GM19324 (cell line): ENCODE results near the gene KCTD12.

Source experiments
- ATAC-seq: cut with Tn5 transposase; IDR thresholded peaks from one replicate; pipeline ENCODE4 v1.9.1; 2021; ENCODE audit warnings: mild to moderate bottlenecking, moderate library complexity; ENCODE audit not compliant: unreplicated experiment, low FRiP score

Gene KCTD12

DNA sequence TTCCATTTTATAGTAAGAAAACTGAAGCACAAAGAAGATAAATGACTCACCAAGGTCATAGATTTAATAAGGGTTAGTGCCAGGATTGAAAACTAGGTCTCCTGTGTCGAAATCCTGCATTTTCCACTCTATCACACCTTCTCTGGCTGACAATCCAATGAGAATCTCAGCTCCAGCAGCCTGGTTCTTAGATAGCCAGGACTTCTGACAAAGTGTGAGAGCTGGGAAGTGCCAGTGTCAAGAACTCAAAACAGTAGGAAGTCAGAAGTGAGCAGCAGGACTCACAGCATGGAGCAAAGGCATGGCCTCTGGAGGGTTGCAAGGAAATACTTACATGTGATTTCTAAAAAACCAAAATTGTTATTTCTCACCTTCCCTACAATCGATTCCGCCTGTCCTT, 24.3 kb downstream of the KCTD12 start:
- no peak for ATAC-seq

DNA sequence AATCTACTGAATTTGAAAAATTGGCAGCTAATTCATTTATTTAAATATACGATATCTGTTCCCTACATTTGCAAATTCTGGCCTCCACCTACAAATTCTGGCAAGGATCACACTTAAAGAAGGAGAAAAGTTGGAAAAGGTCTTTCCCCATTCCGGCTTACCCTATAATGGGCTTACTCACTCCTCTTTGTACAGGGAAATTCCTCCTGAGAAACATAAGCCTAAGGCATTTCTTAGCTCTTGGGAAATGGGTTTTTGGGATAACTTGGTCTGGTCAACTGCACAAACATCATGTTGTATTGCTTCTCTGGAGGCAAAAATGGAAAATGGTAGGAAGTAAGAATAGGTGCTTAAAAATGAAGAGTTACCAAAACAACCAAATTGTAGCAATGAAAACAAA, 25.5 kb downstream of the KCTD12 start:
- ATAC-seq: no peak

DNA sequence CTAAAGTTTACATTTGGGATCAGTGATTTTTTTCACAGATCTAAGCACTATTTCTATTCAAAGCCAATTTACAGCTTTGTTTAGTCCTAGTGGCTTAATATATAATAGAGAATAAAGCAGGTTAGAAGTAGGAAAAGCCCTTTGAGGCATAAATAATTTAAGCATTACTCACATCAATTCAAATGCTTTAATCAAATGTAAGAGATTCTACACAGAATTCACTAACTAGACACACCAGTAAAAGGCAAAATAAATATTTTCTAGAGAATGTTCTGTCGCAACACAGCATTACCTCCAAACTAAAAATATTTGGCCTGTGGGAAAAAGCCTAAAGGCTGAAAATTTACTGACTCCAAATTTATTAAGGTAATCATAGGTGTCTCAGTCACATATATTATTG, 31.3 kb downstream of the KCTD12 start:
- ATAC-seq: no peak

DNA sequence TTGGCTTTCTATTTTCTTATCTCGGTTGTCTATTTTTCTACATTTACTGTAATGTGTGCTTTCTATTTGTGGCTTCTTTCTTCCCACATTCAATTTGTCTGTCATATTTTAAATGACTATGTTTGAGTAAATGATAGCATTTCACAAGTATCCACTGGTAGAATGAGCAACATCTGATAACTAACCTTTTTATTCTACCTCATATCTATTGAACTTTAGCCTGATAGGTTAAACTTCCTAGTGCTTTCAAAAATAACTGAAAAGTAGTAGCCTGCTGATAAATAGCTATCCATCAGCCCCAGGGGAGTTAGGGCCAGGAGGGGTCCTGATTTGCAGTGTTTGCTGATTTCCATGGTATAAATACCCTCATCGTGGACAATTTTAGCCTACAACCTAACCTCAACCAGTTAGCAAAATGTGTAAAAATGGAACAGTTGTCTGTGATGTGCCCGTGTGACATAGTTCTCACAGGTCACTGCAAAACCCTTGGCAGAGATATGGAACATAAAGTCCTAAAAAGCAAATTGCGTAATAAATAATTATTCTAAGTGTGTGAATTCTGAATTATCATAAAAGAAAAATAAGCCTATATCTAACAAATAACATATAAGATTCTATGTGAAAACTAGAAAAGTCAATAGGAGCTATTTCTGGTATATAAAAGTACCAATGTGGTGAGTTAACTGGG, 32.1 kb downstream of the KCTD12 start:
- ATAC-seq: no peak

DNA sequence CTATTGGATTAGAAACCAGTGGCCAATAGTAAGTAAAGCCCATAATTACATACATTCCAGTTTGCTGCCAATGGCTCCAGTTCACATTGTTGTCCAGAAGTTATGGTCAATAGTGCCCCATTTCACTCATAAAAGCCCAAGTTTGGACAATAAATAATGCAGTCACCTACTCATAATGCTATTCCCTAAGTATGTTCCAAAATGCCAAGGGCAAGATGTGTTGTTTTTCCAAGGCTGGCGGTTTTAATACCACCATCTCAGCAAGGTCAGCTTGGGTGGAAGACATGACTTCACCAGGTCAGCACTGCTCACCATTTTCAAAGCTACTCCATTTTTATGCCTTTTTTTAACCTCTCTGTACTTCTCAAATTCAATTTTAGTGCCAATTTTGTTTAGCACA, 32.7 kb downstream of the KCTD12 start:
- ATAC-seq: no peak

DNA sequence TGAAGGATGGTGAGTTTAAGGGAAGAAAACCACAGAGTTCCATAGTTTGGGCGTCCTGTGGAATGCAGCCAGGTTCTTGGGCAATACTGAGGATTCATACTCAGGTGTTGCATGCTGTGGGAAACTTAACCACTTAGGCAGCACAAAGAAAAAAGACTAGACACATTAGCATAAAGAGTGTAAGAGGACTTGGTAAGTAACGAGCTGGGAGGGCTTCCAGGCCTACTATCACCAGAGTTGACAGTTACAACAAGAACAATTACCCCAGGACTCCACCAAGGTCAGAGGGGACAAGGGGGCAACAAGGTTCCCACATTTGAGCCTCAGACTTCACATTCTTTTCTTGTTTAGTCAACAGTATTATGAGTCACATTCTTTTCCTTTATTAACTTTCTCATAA, 33.2 kb downstream of the KCTD12 start:
- no peak for ATAC-seq

DNA sequence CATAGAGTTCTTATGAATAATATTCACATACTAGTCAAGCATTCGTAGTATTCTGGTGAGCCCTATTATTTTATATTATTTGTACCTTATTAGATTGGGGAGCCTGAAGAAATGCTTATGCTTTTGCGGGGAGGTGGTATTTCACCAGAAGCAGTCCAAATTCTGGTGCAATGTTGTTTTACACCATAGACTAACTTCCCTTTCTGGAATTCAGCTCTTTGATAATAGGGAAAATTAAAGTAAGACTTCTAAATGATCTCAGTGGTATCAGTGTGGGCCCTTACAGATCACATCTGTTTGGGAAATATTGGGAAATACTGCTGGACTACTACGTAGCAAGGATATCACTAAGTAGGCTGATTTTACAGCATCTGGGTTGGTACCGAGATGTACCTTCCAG, 34.2 kb downstream of the KCTD12 start:
- no peak for ATAC-seq

DNA sequence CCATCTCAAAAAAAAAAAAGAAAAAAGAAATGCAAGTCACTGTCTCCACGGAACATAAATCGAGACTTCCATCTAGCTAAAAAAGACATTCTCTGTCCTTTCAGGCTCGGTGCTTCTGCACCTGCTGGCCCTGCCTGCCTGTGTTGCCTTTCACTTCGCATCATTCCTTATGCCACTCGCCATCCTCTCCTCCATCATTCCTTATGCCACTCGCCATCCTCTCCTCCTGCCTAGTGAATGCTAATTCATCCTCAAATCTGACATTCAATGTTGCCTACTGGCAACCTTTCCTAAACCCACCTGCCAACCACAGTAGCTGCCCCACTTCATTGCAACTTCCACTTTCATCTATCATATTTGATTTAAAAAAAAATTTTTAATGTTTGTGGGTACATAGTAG, 36.7 kb downstream of the KCTD12 start:
- no peak for ATAC-seq

DNA sequence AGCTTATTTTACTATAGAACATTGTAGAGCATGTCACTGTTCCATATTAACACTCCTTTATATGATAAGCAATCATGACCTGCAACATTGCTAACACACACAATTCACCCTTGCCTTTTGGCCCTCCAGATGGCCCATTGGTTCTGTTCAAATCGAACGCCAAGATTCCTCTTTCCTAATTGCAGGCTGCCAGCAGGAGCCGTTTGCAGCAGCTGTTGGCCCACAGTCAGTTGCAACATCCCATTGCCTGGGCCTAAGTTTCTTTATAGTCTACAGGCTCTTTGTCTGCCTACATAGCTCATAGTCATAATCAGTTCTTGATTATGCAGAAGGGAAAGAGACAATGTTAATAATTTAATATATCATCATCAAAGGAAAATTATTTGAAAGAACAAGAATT, 37.6 kb downstream of the KCTD12 start:
- ATAC-seq: no peak

DNA sequence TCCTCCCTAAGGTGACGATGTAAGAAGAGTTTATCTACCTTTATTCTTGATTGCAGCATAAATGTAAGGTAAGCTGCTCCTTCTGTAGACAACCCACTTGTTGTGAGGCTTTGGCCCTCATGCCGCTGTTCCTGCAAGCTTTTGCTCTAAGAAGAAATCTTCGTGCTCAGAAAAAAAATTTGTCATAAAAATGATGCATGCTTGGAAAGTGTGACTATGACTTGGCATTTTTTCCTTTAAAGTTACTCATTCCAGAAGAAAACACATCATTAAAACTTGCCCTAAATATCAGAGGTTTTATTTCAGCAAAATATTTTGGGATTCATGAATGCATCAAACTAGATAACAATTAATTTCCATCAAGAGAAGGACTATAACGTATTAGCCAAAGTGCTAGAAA, 39.8 kb downstream of the KCTD12 start:
- ATAC-seq: no peak

DNA sequence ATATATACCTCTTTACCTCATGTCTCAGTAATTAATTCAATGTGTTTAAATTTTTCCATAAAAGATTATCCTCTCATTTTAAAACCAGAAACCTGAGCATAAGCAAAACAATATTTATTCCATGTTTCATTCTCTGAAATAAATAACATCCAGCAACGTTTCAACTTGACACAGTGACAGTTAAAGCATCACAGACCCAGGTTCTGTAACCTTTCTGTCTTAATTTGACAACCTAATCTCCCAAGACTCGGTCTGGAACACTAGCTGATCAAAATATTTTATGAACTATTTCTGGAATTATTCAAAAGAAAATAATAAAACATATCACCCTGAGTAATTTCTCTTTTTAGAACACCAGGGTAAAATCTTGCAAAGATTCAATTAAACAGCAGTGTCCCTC, 40.3 kb downstream of the KCTD12 start:
- ATAC-seq: no peak

DNA sequence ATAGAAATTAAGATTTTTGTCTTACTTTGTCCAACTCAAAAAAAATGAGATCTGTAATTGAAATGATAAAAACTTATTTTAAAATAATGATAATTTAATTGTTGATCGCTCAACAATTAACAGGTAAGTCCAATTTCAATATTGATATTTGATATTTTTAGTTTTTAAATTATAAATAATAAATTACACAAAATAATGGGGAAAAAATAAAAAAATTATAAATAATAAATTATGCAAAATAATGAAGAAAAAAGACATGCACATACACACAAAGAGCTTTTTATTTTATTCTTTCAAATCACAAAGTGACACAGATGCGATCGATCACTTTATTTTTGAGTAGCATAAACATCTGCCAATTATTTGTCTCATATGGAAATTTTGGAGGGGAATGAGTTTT, 40.8 kb downstream of the KCTD12 start:
- ATAC-seq: no peak

DNA sequence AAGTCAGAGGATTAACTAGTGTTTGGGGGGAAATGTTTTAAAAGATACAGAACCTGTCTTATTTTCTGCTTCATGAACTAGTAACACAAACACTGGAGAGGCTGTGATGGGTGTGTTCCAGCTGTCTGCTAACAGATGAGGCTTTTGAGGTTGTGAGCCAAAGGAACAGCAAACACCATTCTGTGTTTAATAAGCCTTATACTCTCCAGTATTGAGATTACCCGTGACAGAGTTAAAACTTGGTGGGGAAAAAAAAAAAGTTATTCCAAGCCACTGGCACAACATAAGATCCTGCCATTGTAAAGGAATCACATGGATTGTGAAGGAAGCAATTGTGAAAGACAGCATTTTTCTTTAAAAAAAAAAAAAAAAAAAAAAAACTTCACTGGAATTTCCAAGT, 48.4 kb downstream of the KCTD12 start:
- ATAC-seq: no peak

DNA sequence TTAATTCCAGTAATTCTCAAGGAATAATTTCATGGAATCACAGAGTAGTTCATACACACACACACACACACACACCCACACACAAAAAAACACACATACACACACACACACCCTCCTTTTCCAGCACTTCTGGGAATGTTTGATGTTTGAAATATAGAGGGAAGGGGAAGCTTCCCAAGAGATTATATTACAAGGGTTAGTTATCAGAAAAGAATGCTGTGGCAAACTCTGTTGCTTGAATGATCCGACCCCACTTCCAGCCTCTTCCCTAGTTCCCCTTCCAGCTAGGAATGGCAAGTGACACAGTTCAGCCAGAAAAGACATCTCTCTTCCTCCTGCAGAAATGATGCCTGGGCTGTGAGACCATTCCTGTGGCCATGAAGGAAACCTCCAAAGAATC, 49.9 kb downstream of the KCTD12 start:
- ATAC-seq: no peak

DNA sequence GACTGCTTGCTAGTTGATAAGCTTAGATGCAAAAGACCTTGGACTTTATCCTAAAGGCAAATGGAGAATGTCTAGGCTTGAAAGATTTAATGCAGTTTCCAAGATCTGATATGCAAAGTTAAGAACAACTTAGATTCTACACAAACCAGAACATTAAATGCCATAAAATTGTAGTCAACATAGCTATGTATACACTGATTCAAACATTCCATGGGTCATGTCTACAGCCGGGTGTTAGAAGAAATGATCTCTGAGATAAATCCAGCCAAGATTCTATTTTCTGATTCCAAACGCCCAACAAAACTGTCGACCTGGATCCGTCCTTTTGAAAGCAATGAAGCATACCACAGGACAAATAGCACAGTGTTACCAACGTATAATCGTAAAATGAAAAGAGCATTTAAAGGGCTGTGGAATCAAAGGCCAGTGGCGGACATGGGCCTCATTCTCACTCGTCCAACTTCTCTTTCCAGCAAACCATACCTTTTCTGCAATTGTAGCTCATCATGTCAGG, 52.7 kb downstream of the KCTD12 start:
- no peak for ATAC-seq

DNA sequence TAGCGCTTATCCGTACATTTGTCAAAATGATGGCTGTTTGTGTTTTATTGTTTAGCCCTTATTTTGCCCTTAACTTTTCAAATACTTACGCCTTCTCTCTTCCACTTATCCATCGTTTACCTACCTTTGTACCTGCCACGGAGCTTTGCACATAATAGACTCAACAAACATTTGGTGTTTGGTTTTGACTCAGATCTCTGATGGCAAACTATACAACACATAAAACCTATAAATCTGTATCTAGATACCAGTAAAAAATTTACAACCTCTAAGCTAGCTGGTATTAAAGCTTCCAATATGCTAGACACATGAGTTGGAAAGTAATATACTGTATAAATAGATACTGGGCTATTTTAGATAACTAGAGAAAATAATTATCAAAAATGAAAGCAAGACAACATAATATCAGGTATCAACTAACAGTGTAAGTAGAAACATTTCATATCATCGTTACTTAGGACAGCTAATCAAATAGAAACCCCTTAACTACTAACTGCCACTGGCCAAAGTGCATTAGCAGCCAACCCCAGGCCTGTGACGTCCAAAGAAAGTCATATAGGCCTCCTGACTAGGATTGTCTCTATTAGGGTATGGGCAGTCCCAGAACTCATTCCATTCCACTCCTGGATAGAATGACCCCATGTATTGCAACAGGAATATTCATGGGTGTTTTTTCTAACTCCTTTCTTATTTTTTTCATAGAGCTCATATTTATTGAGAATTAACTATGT, 53.8 kb downstream of the KCTD12 start:
- ATAC-seq: no peak

DNA sequence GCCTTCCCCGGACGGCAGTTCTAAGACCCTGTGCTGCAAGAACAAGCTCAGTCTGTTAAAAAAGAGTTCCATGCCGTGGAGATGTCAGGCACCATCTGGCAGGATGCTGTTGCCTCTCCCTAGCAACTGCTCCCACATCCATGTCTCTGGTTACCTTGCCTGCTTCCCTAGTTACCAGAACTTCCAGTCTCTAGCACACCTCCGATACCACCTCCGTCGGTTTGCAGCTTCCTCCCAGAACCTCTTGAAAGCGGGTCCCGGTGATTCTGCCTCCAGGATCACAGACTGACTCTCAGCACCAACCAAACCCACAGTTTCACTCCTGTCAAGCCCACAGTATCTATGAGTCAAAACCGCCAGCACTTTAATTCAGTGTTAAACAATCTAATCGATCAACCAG, 55.4 kb downstream of the KCTD12 start:
- no peak for ATAC-seq
